ENCODE measurements around the gene ATP2B2. TPM values are rescaled to one million over a fixed set of nuclear protein-coding genes. Genes with fewer than 3 reads are reported as not detected.
A peak's percentile ranks its signal among the peaks of the same experiment; 100 is the strongest.

The ATP2B2 gene
- total RNA-seq, 1 experiment from 2014 or later: not detected

GRCh38 chr3:10353661-10354360, 151.6 kb downstream of the ATP2B2 start:
- intact Hi-C loops (cut with micrococcal nuclease): no loop called here
- Mint-ChIP-seq H3K9me3 (ENCODE audit: unreplicated experiment) (no peaks in the 10 kb centered on the region), H3K36me3 (ENCODE audit: insufficient read depth, unreplicated experiment) (no peaks in the 10 kb centered on the region), H3K27me3 (ENCODE audit: insufficient read depth, unreplicated experiment) (peaks cover 18% of the 10 kb centered on the region), H3K4me3 (ENCODE audit: unreplicated experiment) (no peak overlapping the region), H3K4me1 (ENCODE audit: insufficient read depth, unreplicated experiment) (no peaks in the 10 kb centered on the region), H3K27ac (ENCODE audit: low read depth, unreplicated experiment) (no peak overlapping the region)
- ChIA-PET CTCF (no interaction called here), POLR2A (no interaction called here)
- TF ChIP-seq CTCF (IDR thresholded peaks at IDR 0.05; ENCODE audit: unreplicated experiment): no peak
- BruUV-seq (replicated peaks): no TSS peak
- no peak for DNase-seq (ENCODE audit: unreplicated experiment)

GRCh38 chr3:10353160-10353559, 152.2 kb downstream of the ATP2B2 start:
- POLR2A ChIA-PET: no interaction called here
- BruUV-seq (replicated peaks): no TSS peak
- no peak overlapping the region for H3K4me3 Mint-ChIP-seq (ENCODE audit: unreplicated experiment)

GRCh38 chr3:10352146-10352911, 153.1 kb downstream of the ATP2B2 start:
- H3K4me1 Mint-ChIP-seq (ENCODE audit: insufficient read depth, unreplicated experiment): no peaks in the 10 kb centered on the region
- H3K27ac Mint-ChIP-seq (ENCODE audit: low read depth, unreplicated experiment): no peak overlapping the region
- H3K9me3 Mint-ChIP-seq (ENCODE audit: unreplicated experiment): no peaks in the 10 kb centered on the region
- DNase-seq (ENCODE audit: unreplicated experiment): peak; percentile 26
- H3K4me3 Mint-ChIP-seq (ENCODE audit: unreplicated experiment): no peak overlapping the region
- BruUV-seq (replicated peaks): no TSS peak
- H3K36me3 Mint-ChIP-seq (ENCODE audit: insufficient read depth, unreplicated experiment): no peaks in the 10 kb centered on the region
- TF ChIP-seq CTCF (IDR thresholded peaks at IDR 0.05; ENCODE audit: unreplicated experiment): no peak
- ChIA-PET CTCF (interaction anchor here (0.6 to 1.3 kb wide), 2 partner anchors 8 to 827 kb away, joined by 3 to 5 read pairs; no protein-coding TSS in a partner anchor), POLR2A (no interaction called here)
- intact Hi-C loops (cut with micrococcal nuclease): no loop called here
- H3K27me3 Mint-ChIP-seq (ENCODE audit: insufficient read depth, unreplicated experiment): peaks cover 18% of the 10 kb centered on the region

More at GRCh38 chr3:10353160-10353559, 152.2 kb downstream of the ATP2B2 start:
- no peak for DNase-seq (ENCODE audit: unreplicated experiment)
- no peak overlapping the region for H3K27ac Mint-ChIP-seq (ENCODE audit: low read depth, unreplicated experiment)
- no peaks in the 10 kb centered on the region for H3K4me1 Mint-ChIP-seq (ENCODE audit: insufficient read depth, unreplicated experiment)
- CTCF ChIA-PET: interaction anchor here (1.3 kb wide), 1 partner anchor 9 kb away, joined by 5 read pairs; no protein-coding TSS in a partner anchor
- no peaks in the 10 kb centered on the region for H3K36me3 Mint-ChIP-seq (ENCODE audit: insufficient read depth, unreplicated experiment)
- no peaks in the 10 kb centered on the region for H3K9me3 Mint-ChIP-seq (ENCODE audit: unreplicated experiment)
- H3K27me3 Mint-ChIP-seq (ENCODE audit: insufficient read depth, unreplicated experiment): peaks cover 18% of the 10 kb centered on the region
- no peak for TF ChIP-seq CTCF (IDR thresholded peaks at IDR 0.05; ENCODE audit: unreplicated experiment)
- intact Hi-C loops (cut with micrococcal nuclease): no loop called here

GRCh38 chr3:10351013-10351735, 154.2 kb downstream of the ATP2B2 start:
- Mint-ChIP-seq H3K4me3 (ENCODE audit: unreplicated experiment) (no peak overlapping the region), H3K9me3 (ENCODE audit: unreplicated experiment) (no peaks in the 10 kb centered on the region), H3K27ac (ENCODE audit: low read depth, unreplicated experiment) (no peak overlapping the region), H3K36me3 (ENCODE audit: insufficient read depth, unreplicated experiment) (no peaks in the 10 kb centered on the region), H3K4me1 (ENCODE audit: insufficient read depth, unreplicated experiment) (no peaks in the 10 kb centered on the region), H3K27me3 (ENCODE audit: insufficient read depth, unreplicated experiment) (peaks cover 18% of the 10 kb centered on the region)
- ChIA-PET POLR2A (no interaction called here), CTCF (no interaction called here)
- no peak for DNase-seq (ENCODE audit: unreplicated experiment)
- intact Hi-C loops (cut with micrococcal nuclease): no loop called here
- no peak for TF ChIP-seq CTCF (IDR thresholded peaks at IDR 0.05; ENCODE audit: unreplicated experiment)
- no TSS peak for BruUV-seq (replicated peaks)
